ENCODE data around the gene FANCD2OS. TPM values are rescaled to one million over a fixed set of nuclear protein-coding genes. Genes with fewer than 3 reads are reported as not detected.
"Not testable (repeated sequence)": the region's sequence is repeated elsewhere in the genome, so short reads cannot be mapped to it uniquely, and the experiment has no call there.

Gene FANCD2OS
- total RNA-seq, 1 donor from 2014 or later: not detected

- DNase-seq (no peak), ATAC-seq (ENCODE audit: low read depth) (no peak)
- ChIA-PET CTCF (interaction anchor here (1.0 to 1.2 kb wide), 2 partner anchors 51 to 83 kb away, joined by 3 to 4 read pairs; no protein-coding TSS in a partner anchor), POLR2A (interaction anchor here (0.6 to 2.4 kb wide), 30 partner anchors 9 to 744 kb away, joined by 3 to 43 read pairs (median 6); partner anchors contain the start of genes ARPC4, BRK1, CRELD1 and EMC3)
- peaks cover 17% of the 10 kb centered on the region for H3K36me3 Mint-ChIP-seq (ENCODE audit: low read depth)
- no peak for TF ChIP-seq CTCF (IDR thresholded peaks at IDR 0.05)
- H3K4me1 Mint-ChIP-seq: peaks cover 32% of the 10 kb centered on the region
- H3K4me3 Mint-ChIP-seq: peak overlapping the region; percentile 97
- peaks cover 1% of the 10 kb centered on the region for H3K9me3 Mint-ChIP-seq
- peak overlapping the region; percentile 95 for H3K27ac Mint-ChIP-seq
- intact Hi-C loops (cut with micrococcal nuclease): loop anchor here (1.0 to 10.0 kb wide), 5 partner anchors 23 to 156 kb away; partner anchors contain the start of genes BRK1, EMC3 and IRAK2
- H3K27me3 Mint-ChIP-seq: no peaks in the 10 kb centered on the region
Observed at GRCh38 chr3:10140996-10141546, 33.0 kb upstream of the FANCD2OS start.

- H3K27me3 Mint-ChIP-seq: no peaks in the 10 kb centered on the region
- intact Hi-C loops (cut with micrococcal nuclease): no loop called here
- no peaks in the 10 kb centered on the region for H3K36me3 Mint-ChIP-seq (ENCODE audit: low read depth)
- no peak overlapping the region for H3K27ac Mint-ChIP-seq
- ChIA-PET POLR2A (interaction anchor here (0.7 kb wide), 1 partner anchor 19 kb away, joined by 4 read pairs; no protein-coding TSS in a partner anchor), CTCF (no interaction called here)
- ATAC-seq (ENCODE audit: low read depth) (no peak), DNase-seq (no peak)
- no peak for TF ChIP-seq CTCF (IDR thresholded peaks at IDR 0.05)
- no peak overlapping the region for H3K4me3 Mint-ChIP-seq
- H3K4me1 Mint-ChIP-seq: peaks cover 3% of the 10 kb centered on the region
- peaks cover 2% of the 10 kb centered on the region for H3K9me3 Mint-ChIP-seq
Observed at GRCh38 chr3:10137178-10137577, 29.1 kb upstream of the FANCD2OS start.

GRCh38 chr3:10136426-10137005 is 28.5 kb upstream of the FANCD2OS start:
- Mint-ChIP-seq H3K27me3 (no peaks in the 10 kb centered on the region), H3K36me3 (ENCODE audit: low read depth) (no peaks in the 10 kb centered on the region), H3K27ac (no peak overlapping the region), H3K9me3 (peaks cover 2% of the 10 kb centered on the region), H3K4me3 (no peak overlapping the region), H3K4me1 (peaks cover 3% of the 10 kb centered on the region)
- ChIA-PET CTCF (no interaction called here), POLR2A (interaction anchor here (0.7 to 1.1 kb wide), 2 partner anchors 16 to 18 kb away, joined by 4 to 6 read pairs; no protein-coding TSS in a partner anchor)
- intact Hi-C loops (cut with micrococcal nuclease): no loop called here
- ATAC-seq (ENCODE audit: low read depth): no peak
- DNase-seq: no peak
- TF ChIP-seq CTCF (IDR thresholded peaks at IDR 0.05): no peak

- ATAC-seq (ENCODE audit: low read depth); H3K27ac Mint-ChIP-seq; H3K9me3 Mint-ChIP-seq; H3K27me3 Mint-ChIP-seq; H3K36me3 Mint-ChIP-seq (ENCODE audit: low read depth); DNase-seq; CTCF ChIA-PET; H3K4me1 Mint-ChIP-seq; H3K4me3 Mint-ChIP-seq; intact Hi-C loops (cut with micrococcal nuclease): not testable (repeated sequence)
- POLR2A ChIA-PET: interaction anchor here (1.1 kb wide), 1 partner anchor 16 kb away, joined by 6 read pairs; no protein-coding TSS in a partner anchor
Observed at GRCh38 chr3:10135872-10136271, 27.8 kb upstream of the FANCD2OS start.

GRCh38 chr3:10122724-10123123 is 14.7 kb upstream of the FANCD2OS start:
- H3K4me3 Mint-ChIP-seq: no peak overlapping the region
- ATAC-seq (ENCODE audit: low read depth) (no peak), DNase-seq (no peak)
- no peaks in the 10 kb centered on the region for H3K9me3 Mint-ChIP-seq
- H3K4me1 Mint-ChIP-seq: peaks cover 21% of the 10 kb centered on the region
- intact Hi-C loops (cut with micrococcal nuclease): no loop called here
- ChIA-PET POLR2A (no interaction called here), CTCF (no interaction called here)
- H3K27me3 Mint-ChIP-seq: no peaks in the 10 kb centered on the region
- TF ChIP-seq CTCF (IDR thresholded peaks at IDR 0.05): no peak
- H3K36me3 Mint-ChIP-seq (ENCODE audit: low read depth): peaks cover 66% of the 10 kb centered on the region
- no peak overlapping the region for H3K27ac Mint-ChIP-seq
